DOHH2 (cell line): Measurements from ENCODE around the gene SERF2.

ENCODE experiments used
- H3F3A ChIP-seq: fragments of 200-600 bp; sonication (generic), shearing (Covaris generic); 2 replicates; pipeline ENCODE4 v1.6.0; 2016; ENCODE audit warnings: antibody characterized with exemption, mild to moderate bottlenecking; ENCODE audit not compliant: control insufficient read depth, insufficient read depth
- H3K27ac ChIP-seq: fragments of 200-600 bp; sonication (generic); 2 replicates; pipeline ENCODE4 v1.5.1; 2014; ENCODE audit warnings: low read depth, mild to moderate bottlenecking, low read length, moderate library complexity
- H3K27me3 ChIP-seq: fragments of 200-600 bp; sonication (generic); 2 replicates; pipeline ENCODE4 v1.6.1; 2014; ENCODE audit warnings: mild to moderate bottlenecking, low read length, mixed read lengths; ENCODE audit not compliant: control insufficient read depth
- H3K36me3 ChIP-seq: fragments of 200-600 bp; sonication (generic); 2 replicates; pipeline ENCODE4 v1.6.1; 2014; ENCODE audit warnings: mild to moderate bottlenecking, low read length, moderate library complexity, mixed read lengths; ENCODE audit not compliant: control insufficient read depth
- H3K4me1 ChIP-seq: fragments of 200-600 bp; sonication (generic); 2 replicates; pipeline ENCODE4 v1.6.1; 2014; ENCODE audit warnings: mild to moderate bottlenecking, low read length, mixed read lengths; ENCODE audit not compliant: control insufficient read depth
- H3K4me2 ChIP-seq: fragments of 200-600 bp; sonication (generic); 2 replicates; pipeline ENCODE4 v1.6.0; 2014; ENCODE audit warnings: mild to moderate bottlenecking, low read length, moderate library complexity
- H3K4me3 ChIP-seq: fragments of 200-600 bp; sonication (generic); 2 replicates; pipeline ENCODE4 v1.5.1; 2014; ENCODE audit warnings: mild to moderate bottlenecking, low read length, mixed read lengths
- H3K79me2 ChIP-seq: fragments of 200-600 bp; sonication (generic); 2 replicates; pipeline ENCODE4 v1.6.1; 2014; ENCODE audit warnings: mild to moderate bottlenecking, low read length, mixed read lengths; ENCODE audit not compliant: control insufficient read depth
- H3K9me2 ChIP-seq: fragments of 200-600 bp; sonication (generic); replicated peaks from 2 replicates; pipeline ENCODE4 v1.6.1; 2014; ENCODE audit warnings: mild to moderate bottlenecking, low read length, mixed read lengths; ENCODE audit not compliant: control insufficient read depth
- H3K9me3 ChIP-seq: fragments of 200-600 bp; sonication (generic); 2 replicates; pipeline ENCODE4 v1.6.1; 2014; ENCODE audit warnings: antibody characterized with exemption, low read length, mixed read lengths; ENCODE audit not compliant: control insufficient read depth, insufficient read depth
- H4K20me1 ChIP-seq: fragments of 200-600 bp; sonication (generic); 2 replicates; pipeline ENCODE4 v1.6.0; 2014; ENCODE audit warnings: low read depth, mild to moderate bottlenecking, antibody characterized with exemption, low read length, moderate library complexity; ENCODE audit not compliant: control insufficient read depth, insufficient read depth
- EZH2phosphoT487 ChIP-seq: fragments of 200-600 bp; sonication (generic); IDR thresholded peaks from 2 replicates; pipeline ENCODE4 v1.6.1; 2017; ENCODE audit warnings: borderline replicate concordance, mild to moderate bottlenecking, antibody characterized with exemption, low read length, moderate library complexity, mixed read lengths
- TF ChIP-seq, protein P1 (sequence below): fragments of 200-600 bp; sonication (generic); IDR thresholded peaks from one replicate; pipeline ENCODE4 v1.5.1; 2014; ENCODE audit warnings: antibody characterized with exemption, mild to moderate bottlenecking, low read depth, low read length; ENCODE audit not compliant: poor library complexity, severe bottlenecking

The SERF2 gene

DNA sequence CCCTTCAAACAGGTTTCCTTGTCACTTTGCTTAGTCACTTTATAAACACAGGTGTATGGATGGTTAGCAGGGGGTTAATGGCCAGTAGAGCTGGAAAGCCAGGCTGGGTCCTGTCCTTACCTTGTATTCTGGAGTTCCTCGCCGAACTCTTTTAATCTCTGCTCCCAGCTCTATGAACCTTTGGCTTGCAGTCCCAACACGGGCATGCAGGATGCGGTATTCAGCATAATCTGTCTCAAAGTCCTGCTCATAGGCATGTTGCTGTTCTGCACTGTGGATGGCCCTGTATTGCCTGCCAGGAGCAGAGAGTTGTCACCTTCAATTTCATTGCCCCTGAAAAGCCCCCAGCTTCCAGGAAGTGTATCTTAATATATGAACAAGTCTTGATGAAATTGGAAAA is 18.1 kb upstream of the SERF2 start:
- TF ChIP-seq, protein P1, sequence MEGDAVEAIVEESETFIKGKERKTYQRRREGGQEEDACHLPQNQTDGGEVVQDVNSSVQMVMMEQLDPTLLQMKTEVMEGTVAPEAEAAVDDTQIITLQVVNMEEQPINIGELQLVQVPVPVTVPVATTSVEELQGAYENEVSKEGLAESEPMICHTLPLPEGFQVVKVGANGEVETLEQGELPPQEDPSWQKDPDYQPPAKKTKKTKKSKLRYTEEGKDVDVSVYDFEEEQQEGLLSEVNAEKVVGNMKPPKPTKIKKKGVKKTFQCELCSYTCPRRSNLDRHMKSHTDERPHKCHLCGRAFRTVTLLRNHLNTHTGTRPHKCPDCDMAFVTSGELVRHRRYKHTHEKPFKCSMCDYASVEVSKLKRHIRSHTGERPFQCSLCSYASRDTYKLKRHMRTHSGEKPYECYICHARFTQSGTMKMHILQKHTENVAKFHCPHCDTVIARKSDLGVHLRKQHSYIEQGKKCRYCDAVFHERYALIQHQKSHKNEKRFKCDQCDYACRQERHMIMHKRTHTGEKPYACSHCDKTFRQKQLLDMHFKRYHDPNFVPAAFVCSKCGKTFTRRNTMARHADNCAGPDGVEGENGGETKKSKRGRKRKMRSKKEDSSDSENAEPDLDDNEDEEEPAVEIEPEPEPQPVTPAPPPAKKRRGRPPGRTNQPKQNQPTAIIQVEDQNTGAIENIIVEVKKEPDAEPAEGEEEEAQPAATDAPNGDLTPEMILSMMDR: no peak
- no peak for TF ChIP-seq EZH2phosphoT487
- Histone ChIP-seq H3K4me1 (peaks cover 66% of the 10 kb centered on the region), H4K20me1 (peaks cover 11% of the 10 kb centered on the region; the same call in 1 of the 2 replicates), H3K4me3 (peak overlapping the region; percentile 95), H3K79me2 (peaks cover 63% of the 10 kb centered on the region), H3K27ac (peak overlapping the region; percentile 97), H3K27me3 (no peaks in the 10 kb centered on the region), H3K4me2 (peak overlapping the region; percentile 93), H3K36me3 (peaks cover 89% of the 10 kb centered on the region), H3K9me3 (no peaks in the 10 kb centered on the region), H3K9me2 (no peaks in the 10 kb centered on the region), H3F3A (peaks cover 75% of the 10 kb centered on the region)

DNA sequence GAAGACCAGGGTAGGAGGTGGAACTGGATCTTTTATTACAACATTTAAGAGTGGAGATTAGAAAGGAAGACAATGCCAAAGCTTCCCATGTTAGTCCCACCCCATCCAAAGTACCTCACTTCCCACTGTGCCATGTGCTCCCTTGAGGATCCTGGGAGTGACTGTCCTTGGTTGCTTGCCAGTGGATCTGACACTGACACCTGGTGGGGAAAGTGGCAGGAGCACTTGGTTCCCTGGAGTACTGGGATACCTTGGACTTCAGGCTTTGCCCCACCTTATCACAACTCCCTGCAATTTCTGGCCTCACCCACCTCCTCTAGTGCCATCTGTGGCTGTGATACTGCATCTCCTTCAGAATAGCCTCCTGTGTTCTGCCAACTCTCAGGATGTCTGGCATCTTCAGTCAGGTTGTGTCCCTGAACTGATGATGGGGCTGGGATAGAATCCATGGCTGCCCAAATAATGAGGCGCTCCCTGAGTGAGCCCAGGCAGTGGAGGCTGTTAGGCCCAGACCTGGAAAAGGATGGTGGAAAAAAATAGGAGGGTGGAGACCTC is 16.6 kb upstream of the SERF2 start:
- peak overlapping the region; percentile 97 for H3K27ac ChIP-seq
- peak overlapping the region; percentile 95 for H3K4me3 ChIP-seq
- H3K79me2 ChIP-seq: peaks cover 73% of the 10 kb centered on the region
- H3K9me3 ChIP-seq: no peaks in the 10 kb centered on the region
- TF ChIP-seq, protein P1: peak; percentile 45
- no peak for TF ChIP-seq EZH2phosphoT487
- H3K9me2 ChIP-seq: no peaks in the 10 kb centered on the region
- H3F3A ChIP-seq: peaks cover 66% of the 10 kb centered on the region
- no peaks in the 10 kb centered on the region for H3K27me3 ChIP-seq
- peaks cover 79% of the 10 kb centered on the region for H3K36me3 ChIP-seq
- H4K20me1 ChIP-seq: peaks cover 11% of the 10 kb centered on the region; the same call in 1 of the 2 replicates
- peak overlapping the region; percentile 93 for H3K4me2 ChIP-seq
- peaks cover 66% of the 10 kb centered on the region for H3K4me1 ChIP-seq

DNA sequence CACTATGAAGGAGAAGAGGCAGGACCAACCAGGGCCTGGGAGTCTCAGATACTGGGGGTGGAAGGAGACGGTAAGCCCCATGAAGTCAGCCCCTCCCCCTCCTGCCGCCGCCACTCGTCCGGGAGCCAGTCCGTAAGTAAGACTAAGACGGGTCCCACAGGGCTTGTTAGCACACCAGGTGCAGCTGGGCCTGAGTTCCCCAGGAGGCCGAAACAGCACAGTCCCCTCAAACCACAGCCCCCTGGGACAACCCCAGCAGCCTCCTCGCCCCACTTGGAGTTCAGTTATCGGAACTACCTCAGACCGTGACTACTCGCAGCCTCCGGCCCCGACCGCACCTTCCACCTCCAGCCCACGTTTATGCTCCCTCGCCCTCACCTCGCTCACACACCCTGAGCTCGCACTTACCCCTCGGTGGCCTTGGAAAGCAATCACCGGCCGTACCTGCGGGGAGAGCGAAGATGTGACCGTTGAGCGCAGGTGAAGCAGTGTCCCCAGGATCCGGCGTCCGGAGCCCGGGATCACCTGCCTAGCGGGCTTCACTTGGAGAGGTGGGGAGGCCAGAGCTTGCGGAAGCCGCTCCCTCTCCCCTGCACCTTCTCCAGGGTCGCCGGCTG is 15.9 kb upstream of the SERF2 start:
- H4K20me1 ChIP-seq: peaks cover 11% of the 10 kb centered on the region; the same call in 1 of the 2 replicates
- H3F3A ChIP-seq: peaks cover 67% of the 10 kb centered on the region
- H3K4me1 ChIP-seq: peaks cover 73% of the 10 kb centered on the region
- peaks cover 81% of the 10 kb centered on the region for H3K79me2 ChIP-seq
- H3K9me2 ChIP-seq: no peaks in the 10 kb centered on the region
- H3K4me3 ChIP-seq: peak overlapping the region; percentile 95
- H3K27me3 ChIP-seq: no peaks in the 10 kb centered on the region
- TF ChIP-seq, protein P1: no peak
- TF ChIP-seq EZH2phosphoT487: no peak
- H3K36me3 ChIP-seq: peaks cover 79% of the 10 kb centered on the region
- H3K27ac ChIP-seq: peak overlapping the region; percentile 97
- H3K4me2 ChIP-seq: peak overlapping the region; percentile 93
- H3K9me3 ChIP-seq: no peaks in the 10 kb centered on the region
